ENCODE measurements around the gene ALX4.

ALX4 gene

DNA sequence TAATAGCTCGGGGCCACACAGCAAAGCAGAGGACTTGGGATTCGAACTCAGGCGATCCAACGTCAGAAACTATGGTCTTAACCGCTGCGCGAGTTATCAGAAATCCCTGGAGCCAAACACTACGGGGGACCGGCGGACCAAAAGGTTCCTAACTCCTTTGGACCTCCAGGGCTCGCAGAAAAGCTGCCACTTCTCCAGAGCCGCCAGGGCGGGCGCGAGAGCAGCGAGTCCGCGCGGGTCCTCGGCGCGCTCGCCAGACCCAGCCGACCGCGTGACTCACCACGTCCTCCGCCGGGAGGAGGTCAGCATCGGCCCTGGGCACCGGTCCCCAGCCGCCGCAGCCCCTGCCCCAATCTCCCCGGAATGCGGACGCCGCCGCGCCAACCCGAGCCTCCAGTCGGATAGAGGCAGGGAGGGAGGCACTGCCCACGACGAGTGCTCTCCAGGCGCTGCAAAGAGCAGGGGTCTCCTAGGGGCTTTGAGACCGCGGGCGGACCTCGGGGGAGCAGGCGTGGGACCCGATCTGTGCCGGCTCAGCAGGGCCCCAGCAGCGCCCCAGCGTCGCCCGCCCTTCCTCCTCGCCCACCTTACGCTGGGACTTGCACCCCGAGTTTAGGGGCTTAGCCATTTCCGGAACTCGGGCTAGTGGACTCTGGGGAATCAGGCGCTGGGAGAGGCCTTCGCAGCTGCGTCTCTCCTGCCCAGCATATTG lies 6.2 kb upstream of the ALX4 start:
- no peak for DNase-seq (ENCODE audit: low spot score)

DNA sequence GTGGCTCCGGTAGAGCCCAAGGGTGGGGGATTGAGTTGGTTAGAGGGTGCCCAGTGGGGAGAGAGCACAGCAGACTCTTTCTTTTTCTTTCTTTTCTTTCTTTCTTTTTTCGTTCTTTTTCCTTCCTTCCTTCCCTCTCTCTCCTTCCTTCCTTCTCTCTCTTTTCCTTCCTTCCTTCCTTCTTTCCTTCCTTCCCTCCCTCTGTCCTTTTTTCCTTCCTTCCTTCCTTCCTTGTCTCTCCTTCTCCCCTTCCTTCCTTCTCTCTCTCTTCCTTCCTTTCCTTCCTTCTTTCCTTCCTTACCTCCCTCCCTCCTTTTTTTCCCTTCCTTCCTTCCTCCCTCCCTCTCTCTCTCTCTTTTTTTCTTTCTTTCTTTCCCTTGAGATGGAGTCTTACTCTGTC lies 4.8 kb upstream of the ALX4 start:
- no peak for DNase-seq (ENCODE audit: low spot score)

DNA sequence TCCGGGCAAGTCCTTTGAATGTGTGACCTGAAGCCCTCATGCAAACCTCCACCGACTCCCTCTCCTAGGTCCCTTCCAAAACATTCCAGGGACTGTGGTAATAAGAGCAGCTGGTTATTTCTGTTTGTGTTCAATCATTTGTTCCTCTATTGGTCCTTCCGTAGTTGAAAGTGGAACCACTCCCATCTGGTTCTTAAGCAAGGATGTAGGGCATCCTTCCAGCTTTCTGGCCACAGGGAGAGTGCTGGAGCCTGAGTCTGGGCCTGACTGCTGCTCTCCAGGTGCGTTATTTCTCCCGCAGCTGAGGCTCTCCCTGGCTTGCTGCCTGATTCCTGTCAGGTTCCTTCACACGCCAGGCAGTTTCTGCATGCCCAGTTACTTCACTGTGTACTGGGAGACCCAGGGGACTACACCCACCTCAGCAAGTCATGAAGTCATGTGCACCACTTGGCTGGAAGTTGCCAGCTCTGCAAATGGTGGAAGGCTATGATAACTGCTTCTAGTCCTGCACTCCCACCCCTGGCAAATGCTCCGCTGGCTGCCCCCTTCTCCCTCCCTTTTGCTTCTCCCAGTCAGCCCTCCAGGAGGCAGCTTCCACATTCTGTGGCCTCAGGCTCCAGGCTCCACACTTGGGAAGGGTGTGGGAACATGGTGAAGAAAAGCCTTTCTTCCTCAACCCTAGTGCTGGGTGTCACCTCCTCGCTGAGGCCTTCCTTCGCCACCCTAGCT lies 4.0 kb upstream of the ALX4 start:
- no peak for DNase-seq (ENCODE audit: low spot score)

DNA sequence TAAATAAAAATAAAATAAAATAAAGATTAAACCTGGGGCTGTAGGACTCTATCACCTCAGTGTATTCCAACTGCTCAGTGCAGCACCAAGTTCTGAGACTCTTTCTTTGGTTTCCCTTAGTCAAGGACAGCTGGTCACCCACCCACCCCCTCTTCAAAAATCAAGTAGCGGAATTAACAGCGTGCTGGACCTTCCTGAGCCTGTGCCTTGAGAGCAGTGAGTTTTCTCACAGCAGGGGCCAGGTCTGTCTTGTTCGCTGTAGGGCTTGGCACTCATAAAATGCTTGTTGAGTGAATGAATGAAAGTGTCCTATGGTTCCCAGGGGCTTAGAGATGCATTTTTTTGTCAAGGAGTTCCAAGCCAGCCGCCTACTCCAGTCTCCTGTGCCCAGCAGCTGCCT lies 2.9 kb upstream of the ALX4 start:
- no peak for DNase-seq (ENCODE audit: low spot score)

DNA sequence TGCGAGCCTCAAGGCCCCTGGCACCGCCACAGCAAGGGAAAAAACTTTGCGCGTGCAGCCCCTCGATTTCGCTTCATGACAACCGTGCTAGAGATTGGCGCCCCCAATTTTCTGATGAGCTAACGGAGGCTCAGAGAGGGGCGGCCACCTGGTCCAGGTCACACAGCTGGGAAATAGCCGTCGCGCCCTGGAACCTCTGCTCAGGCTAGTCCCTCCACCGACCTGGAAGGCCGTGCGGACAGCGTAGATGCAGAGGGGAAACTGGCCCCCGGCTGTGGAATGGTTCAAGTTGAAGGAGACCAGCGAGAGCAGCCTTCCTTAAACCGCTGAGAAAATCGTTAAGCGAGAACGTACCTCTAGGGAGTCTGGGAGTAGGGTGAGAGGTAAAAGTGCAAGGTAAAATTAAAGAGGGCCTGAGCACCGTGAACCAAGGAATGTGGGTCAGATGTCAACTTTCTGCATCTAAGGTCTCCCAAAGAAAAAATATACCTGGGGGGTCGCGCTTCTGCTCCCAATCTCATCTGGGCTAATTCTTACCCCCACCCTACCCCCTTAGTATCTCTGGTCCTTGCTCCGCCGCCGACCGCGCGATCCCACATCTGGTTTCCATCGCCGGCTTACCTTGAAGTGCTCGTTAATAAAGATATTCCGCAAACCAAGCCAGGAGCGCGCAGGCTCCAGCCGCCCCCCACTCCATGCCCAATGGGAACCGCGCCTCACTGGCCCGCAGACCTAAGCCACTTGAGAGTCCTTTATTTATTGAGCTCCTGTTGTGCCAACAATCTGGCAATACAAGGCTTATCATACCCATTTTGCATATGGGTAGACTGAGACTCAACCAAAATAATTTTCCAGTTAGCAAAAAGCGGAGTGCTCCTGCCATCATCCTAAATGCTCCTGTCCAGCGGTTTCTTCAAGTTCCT lies 1.7 kb upstream of the ALX4 start:
- no peak for DNase-seq (ENCODE audit: low spot score)

DNA sequence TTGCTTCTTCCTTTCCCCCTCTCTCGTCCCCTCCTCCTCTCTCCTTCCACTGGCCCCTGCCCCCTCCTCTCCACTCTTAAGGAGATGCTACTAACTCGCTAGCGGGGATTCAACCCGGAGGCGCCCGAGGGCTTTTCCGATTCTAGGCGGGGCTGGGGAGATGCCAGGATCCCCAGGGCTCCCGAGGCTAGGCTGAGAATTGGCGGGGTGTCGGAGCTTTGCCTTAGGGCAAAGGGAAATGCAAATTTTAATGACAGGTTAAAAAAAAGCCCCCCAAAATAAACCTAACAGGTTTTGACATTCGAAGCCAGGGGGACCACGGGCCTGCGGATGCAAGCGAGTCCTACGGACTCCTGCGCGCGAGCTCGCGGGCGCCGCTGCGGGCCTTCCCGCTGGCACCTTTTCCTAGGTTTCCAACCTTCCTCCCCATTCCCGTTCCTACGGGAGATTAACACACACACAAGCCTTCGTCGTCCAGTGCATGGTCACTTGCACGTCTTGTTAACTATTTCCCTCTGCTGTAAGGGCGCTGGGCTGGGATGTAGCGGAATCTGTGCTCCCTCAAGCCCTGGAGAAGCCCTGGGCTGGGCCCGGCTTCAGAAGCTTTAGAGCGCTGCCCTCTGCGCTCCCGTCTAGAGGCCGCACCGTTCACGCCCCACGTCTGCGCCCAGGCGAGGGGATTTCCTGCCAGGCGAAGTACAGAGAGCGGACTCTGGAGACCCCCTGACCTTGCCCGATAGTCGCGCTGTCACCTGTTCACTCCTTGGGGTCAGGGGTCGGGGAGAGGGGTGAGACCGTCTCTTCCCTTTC lies 729 bp upstream of the ALX4 start:
- no peak for DNase-seq (ENCODE audit: low spot score)

DNA sequence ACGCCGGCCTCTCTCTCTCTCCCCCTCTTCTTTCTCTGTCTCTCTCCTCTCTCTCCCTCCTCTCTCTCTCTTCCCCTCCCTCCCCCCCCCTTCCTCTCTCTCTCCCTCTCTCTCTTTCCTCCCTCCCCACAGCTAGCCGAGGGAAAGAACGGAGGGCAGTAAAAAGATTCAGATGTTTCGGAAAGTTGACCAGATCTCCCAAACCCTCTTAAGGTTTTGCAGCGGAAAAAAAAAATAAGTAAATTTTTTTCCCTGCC lies 195 bp upstream of the ALX4 start:
- no peak for DNase-seq (ENCODE audit: low spot score)

DNA sequence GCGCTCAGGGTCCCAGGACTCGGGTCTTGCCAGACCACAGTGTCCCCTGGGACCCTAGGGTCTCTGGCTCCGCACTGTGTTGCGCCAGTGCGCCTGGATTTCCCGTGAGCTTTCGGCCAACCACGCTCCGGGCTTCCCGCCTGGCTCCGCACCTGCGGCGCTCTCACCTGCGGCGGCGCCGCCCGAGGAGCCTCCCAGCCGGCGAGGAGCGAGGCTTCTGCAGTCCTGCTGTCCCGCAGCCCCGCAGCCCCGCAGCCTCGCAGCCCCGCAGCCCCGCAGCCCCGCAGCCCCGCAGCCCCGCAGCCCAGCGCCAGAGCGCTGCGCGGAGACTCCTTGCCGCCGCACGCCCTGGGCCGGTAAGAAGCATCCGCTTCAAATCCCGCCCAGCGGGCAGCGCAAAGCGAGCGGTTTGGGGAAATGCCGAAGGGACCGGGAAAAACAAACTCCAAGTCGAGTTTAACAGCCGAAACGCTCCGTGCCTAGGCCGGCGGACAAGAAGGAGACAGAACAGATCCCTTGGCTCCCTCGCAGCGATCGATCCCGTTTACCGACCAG lies 939 bp downstream of the ALX4 start:
- DNase-seq (ENCODE audit: low spot score): no peak

DNA sequence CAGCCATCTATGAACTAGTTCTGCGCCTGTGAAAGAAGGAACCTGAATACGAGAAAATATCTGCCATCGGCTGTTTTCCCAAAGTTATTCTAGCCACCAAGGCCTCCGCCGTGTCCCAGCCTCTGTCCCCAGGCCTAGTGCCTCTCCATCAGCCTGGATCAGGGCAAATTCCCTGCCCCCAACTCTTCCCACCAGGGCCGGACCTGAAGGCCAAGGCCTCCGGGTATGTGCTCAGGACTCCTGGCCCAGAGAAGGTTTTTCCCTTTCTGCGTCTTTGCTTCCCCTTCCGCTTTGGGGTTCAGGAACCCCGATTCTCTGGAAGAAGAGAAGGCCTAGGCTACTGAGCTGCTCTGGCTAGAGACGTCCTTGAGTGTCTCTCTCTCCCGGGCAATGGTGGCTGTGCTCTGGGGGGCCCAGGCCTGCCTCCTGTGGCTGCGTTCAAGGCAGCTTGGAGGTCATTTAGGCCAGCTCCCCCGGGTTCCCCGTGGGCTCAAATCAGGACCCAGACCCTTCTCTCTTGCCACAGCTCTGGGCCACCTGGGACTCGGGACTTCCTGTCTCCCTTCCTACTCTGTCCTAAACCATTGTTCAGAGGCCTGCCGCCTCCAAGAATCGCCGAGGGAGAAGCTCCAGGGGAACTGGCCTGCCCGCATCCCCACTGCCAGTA lies 1.6 kb downstream of the ALX4 start:
- no peak for DNase-seq (ENCODE audit: low spot score)

DNA sequence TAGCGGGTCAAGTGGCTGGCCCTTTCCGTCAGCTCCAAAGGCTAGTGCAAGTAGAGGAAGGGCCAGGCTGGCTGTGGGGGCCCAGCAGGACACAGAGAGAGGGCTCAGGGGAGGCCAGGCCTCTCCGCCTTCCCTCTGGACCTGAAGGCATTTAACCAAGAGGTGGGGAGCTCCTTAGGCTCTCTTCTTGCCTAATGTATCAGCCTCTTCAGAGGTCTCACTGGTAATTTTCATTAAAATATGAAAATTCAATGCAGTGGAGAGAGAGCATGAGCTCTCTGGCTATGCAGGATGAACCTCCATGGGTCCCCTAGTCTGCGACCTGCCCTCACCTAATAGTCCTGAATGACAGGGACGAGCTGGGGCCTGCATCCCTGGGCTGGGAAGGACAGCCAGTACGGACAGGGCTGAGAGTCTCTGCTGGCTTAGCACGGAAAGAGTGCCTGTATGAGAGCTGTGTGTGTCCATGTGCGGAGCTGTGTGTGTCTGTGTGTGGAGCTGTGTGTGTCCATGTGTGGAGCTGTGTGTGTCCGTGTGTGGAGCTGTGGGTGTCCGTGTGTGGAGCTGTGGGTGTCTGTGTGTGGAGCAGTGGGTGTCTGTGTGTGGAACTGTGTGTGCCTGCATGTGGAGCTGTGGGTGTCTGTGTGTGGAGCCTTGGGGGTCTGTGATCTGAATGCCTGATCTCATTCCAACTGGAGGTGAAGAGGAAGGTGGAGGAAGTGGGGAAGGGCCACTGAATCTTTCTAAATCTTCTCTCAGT lies 2.4 kb downstream of the ALX4 start:
- DNase-seq (ENCODE audit: low spot score): no peak

DNA sequence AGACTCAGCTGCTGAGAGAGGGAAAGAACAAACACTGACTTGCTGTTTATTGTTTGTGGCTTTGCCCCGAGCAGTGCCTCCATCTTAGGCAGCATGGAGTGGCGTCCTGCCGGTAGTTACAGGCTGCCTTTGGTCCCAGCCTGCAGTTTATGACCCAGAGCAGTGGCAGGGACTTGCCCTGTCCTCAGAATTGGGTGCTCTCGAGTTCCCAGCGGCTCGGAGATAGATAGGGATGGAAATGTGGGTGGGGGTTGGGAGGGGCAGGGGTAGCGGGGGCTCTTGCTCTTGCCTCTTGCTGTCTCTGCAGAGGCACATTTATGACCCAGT lies 3.1 kb downstream of the ALX4 start:
- DNase-seq (ENCODE audit: low spot score): no peak

DNA sequence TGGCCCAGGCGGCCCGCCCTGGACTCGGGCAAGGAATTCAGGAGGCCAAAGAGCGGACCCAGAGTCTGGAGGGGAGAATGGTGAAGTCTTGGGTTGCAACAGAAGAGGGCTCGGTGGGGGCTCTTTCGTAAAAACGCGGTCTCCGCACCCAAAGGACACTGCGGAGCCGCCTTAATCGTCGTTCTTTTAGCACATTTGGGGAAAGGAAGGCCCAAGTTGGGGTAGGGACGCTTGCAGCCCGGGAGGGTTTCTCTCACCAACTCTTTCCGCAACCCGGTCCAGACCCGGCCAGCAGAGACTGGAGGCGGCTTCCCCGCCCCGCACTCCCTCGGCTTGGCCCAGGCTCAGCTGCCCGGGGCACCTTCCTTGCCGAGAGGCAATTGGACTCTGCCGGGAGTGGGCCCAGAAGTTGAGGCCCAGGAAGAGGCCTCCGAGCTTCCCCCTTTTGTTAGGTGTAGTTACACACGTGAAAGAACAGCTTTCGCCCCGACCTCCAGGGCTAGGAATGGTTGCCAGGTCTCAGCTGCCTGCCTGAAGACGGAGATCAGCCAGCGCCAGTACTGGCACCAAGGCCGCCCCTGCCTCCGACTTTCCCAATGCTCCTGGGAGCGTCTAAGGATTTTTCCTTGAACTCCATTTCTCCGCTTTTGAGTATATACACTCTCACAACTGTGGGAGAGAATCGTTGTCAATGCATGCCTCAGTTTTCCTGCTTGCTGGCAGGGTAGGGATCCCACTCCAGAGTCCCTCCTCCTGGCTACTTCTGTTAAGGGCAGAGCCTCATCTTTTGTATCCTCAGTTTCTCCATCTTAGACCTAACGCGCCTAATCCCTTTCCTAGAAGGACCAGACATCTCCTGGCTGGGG lies 3.7 kb downstream of the ALX4 start:
- no peak for DNase-seq (ENCODE audit: low spot score)

DNA sequence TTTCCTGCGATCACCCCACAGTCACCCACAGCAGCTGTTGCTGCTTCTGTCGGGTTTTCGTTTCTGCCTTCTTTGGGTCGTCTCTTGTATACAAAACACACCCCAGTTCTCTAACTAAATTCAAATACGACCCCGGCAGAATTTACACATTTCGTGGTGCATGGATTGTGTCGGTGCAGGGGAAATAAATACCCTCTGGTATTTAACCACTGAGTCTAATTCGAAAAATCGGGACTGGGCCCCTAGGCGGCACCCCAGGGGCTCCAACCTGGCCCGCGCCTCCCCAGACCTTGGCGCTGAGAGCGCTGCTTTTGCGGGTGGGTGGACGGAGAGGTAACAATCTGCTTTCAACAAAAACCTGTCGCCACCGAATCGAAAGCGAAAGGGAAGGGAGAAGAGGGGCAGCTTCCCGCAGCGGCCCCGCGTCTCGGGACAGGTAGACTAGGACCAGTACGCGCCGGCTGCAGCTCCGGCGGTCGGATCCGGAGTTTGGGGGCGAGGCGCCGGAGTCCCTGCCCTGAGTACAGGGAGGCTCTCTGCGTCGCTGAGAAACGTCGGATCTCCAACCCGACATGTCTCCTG lies 4.4 kb downstream of the ALX4 start:
- DNase-seq (ENCODE audit: low spot score): no peak

DNA sequence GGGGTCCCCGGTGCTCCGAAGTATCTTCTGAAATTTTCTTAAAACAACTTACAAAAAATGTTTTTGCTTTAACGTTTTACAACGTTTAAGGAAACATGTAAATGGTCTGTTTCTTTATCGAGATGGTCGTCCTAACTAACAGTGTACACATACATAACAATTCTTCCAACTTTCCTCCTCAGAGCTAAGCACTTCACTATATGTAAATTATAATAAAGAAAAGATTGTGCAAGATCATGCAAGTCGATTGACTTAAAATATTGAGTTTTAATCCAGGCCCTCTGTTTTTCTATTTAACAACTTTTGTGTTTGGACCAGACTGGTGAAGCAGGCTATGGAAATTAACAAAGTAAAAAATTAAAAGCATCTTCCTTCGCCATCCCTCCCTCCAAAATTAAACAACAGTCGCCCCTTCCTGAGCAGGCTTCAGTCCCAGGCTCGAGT lies 4.9 kb downstream of the ALX4 start:
- DNase-seq (ENCODE audit: low spot score): no peak

DNA sequence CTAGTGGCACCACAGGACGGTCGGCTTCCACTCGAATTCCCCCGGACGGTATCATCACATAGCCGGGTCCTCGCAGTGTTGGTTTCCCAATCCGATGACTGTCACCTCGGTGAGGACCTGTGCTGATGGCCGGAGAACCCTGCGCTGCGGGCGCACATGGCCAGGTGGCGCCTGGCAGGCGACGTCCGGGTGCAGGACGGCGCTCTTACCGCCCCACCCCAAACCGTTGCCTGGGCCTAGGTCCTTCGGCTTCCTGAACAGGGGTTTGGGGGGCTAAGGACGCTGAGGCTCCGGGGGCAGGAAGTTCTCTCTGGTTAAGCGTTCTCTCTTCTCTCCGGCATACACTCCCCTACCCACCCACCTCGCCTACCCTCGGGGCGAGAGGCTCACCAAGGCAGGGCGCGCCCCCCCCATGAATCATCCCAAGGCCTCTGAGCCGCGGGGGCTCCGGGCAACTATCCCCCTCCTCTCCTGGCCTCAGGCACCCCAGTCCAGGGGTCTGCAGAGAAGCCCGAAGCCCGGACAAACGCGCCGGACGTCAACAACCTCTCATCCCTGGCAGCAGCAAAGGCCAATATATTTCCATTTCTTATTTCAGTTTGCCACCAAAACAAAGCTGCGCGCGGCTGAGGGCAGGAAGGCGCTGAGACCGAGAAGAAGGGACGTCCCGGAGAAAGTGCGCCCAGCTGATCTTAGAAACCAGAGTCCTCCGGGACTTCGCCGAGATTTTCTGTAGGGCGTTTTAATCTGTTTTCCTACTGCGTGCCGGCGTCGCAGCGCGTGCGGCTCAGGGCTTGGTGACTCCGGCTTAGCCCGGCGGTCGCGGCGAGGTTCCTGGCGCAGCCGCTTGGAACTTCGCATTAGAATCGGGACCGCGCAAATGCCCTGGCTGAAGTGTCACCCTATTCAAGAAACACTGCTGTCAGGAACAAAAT lies 5.6 kb downstream of the ALX4 start:
- no peak for DNase-seq (ENCODE audit: low spot score)

DNA sequence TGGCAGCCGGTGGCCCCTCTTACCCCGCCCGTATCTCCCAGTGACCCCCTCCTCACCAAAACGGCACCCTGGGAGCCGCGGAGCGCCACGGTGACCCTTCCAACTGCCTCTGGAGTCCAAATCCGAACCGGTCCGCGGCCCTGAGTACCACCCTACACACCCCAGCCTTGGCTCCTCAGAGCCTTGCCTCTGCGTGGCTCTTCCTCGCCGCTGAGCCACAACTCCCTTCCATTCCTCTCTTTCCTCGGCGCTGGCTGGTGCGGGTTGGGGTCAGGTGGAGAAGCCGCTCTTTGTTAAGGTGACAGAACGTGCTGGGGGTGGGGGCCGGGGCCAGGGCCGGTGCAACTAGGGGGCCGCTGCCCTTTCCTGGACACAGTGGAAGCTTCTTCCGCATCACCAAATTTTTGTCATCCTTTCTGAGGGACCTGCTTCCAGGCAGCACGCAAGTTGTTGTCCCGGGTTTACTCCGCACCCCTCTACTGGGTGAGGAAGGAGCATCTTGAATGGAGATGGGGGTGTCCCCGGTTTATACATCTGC lies 6.5 kb downstream of the ALX4 start:
- DNase-seq (ENCODE audit: low spot score): no peak

DNA sequence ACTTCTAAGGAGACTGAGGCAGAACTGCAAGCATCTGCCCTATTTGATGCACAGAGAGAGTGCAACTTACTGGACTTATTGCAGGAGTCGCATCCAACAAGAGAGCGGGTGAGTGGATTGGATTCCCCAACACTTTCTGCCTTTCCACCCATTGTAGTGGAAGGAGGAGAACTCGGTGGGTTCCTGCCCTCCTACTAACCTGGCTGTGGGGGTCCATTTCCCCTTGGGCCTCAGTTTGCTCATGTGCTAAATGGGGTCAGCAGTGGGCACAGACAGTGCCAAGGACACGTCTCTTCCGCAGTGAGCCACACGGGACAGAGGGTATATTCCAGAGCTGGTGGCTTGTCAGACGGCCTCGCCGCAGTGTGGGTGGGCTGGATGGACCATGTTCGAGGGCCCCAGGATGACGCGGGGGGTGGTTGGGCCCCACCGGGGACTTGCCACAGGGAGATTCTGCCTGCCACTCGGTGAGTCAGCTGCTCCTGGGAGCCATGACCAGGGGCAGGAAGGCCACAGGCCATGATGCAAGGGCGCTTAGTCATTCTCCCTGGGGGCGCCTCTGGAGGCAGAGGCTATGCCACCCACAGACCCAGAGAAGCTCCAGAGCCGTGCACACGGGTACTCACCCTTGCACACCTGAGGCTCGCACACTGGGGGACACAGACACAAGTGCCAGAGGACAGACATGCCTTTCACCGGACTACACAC lies 8.2 kb downstream of the ALX4 start:
- no peak for DNase-seq (ENCODE audit: low spot score)
